NCI-H446 (cell line): ENCODE data around the gene LPP.

Experiments
- DNase-seq, 2 experiments: peaks; one replicate each; lab custom pipeline; 2025; lab: John Stamatoyannopoulos, UW

Gene LPP

DNA sequence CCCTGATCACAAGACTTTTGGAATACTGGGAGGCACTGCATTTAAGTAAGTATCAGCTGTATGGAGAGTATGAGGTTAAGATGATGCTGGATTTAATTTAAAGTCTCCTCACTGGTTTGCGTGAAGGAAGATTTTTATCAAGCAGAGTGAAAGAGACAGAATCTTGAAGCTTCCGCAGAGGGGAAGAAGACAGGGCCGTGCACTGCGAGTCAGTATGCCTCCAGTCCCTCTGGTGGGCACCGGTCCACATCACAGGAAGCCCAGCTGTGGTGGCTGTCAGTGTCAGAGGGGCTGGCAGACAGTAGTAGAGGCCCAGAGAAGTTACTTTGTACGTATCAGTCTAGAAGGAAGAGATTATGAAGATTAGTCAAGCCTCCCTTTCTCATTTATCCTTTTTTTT, 638.8 kb downstream of the LPP start:
- DNase-seq, result no peak

DNA sequence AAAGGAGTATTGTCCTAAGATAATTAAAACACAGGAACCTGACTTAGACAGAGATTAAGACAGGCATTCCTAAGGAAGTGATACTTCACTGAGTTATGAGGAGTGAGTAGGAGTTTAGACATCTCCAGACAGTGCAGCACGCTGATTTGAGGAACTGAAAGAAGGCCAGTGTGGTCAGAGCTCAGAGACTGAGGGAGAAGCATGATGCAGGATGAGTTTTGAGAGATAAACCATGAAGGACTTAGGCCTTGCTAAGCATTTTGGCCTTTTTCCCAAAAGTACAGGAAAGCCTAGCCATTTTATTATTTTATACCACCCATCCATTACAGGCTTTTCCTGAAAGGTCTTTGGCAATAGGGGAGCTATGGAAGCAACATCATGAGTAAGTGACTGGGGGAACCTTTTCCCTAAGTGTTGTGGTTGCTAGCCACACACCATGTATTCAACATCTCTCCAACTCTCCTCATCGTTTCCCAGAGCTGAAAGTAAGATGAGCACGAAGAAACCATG, 642.2 kb downstream of the LPP start:
- no peak for DNase-seq

DNA sequence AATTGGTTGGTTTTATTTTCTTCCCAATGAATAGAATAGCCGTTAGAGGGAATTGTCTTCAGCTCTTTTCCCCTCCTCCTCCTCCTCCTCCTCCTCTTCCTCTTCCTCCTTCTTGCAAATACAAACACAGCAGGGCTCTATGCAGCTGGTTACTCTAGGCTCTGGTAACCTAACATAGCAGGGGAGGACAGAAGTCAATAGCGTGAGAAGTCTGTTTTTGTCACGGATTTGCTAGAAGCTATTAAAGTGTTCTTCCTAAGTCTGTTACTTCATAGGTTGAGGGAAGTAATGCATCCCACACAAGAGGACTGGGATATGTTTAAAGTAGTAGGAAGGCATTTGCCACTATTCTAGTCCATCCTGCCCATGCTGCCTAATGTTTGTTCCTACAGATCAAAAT, 643.1 kb downstream of the LPP start:
- DNase-seq, result no peak

DNA sequence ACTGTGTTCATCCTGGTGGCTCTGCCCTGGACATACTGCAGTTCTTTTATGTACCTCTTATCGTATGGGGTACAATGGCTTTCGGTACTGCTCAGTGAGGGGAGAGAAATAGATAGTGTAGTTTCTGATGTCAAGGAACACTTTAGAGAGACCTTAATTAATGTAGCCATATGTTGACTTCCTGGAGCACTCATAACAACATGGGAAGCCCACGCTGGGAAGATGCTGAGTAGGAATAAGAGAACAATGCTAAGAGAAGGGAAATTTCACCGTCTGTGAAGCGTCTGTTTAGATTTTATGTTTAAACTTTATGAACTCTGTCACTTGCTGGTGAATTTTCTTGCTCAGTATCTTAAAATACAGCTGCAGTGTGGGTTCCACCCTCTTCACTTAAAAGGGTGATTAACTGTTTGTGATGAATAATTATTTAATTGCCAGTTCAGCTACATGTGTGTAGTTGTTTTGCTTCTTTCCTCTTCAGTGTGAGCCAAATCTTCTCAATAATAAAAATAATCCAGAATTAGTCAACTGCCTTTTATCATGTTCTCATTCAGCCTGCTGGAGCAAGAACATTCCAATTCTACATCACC, 644.7 kb downstream of the LPP start:
- no peak for DNase-seq

DNA sequence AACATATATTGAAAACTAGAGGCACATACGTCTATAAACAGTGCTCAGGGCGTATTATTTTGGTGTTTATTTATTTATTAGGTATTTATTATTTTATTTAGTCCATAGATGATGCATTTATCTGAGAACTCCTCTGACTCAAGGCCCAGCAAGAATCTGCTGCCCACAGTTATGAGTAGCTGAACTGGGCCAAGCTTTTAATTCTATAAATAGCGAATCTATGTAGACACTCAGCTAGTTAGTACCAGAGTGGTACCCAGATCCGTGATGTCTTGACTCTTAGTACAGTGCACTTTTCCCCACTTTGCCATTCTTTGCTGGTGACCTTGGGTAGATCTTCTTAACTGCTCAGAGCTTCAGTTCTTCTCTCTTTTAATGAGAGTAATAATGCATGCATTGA, 647.4 kb downstream of the LPP start:
- DNase-seq, result no peak

DNA sequence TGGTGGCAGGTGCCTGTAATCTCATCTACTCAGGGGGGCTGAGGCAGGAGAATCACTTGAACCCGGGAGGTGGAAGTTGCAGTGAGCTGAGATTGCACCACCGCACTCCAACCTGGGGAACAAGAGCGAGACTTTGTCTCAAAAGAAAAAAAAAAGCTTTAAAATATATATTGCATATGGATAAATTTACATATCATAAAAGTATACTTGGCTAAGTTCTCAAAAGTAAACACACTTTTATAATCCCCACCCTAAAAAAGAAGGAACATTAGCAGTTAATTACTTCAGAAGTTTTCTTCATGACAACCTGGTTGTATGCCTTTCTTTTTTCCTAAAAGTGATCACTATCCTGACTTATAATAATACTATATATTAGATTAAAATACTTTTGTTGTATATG, 648.7 kb downstream of the LPP start:
- DNase-seq, result no peak

DNA sequence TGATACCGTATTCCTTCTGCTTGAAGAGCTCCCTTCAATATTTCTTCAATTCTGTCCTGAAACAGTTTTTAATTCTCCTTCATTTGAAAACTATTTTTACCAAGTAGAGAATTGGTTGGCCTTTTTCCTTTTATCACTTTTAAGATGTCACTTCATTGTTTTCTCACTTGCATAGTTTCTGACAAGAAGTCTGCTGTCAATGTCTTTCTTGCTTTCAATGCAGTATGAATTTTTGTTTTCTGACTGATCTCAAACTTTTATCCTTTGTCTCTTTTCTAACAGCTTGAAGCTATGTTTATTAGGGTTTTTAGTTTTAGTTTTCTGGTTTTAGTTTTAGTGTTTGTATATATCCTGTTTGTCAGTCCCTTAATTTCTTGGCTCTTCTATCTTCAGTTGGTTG, 653.0 kb downstream of the LPP start:
- DNase-seq, result no peak

DNA sequence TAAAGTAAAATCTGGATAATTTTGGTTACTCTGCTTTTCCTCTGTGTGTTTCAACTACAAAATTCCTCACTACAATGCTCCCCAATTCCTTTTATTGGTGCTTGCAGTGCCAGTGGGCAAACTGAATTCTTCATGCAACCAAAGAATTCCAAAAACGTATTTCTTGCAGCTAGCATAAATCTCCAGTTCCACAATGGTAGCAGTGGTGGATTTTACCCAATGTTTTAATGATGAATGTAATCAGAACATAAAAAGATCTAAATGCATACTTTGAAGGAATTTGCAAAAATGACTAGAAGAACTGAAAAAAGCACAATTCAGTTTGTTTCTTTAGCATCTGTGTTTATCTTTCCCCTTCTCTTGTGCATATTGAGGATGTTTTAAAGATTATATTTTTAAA, 658.2 kb downstream of the LPP start:
- DNase-seq, result no peak

DNA sequence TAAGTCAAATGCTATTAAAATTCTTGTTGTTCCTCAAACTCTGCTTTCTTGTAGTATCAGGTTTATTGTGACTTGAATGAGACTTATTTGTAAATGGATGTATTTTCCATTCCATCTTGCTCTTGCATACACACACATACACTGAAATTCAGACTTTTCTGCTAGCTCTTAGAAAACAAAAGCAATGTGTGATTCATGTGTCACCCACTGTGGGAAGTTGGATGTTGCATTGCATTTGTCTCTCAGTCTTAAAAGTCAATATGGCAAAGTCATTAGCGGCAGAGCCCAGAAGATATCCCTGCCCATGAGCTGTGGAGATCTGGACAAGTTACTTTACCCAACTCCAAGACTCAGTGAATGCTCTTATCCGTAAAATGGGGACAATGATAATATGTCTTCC, 660.6 kb downstream of the LPP start:
- DNase-seq, result no peak

DNA sequence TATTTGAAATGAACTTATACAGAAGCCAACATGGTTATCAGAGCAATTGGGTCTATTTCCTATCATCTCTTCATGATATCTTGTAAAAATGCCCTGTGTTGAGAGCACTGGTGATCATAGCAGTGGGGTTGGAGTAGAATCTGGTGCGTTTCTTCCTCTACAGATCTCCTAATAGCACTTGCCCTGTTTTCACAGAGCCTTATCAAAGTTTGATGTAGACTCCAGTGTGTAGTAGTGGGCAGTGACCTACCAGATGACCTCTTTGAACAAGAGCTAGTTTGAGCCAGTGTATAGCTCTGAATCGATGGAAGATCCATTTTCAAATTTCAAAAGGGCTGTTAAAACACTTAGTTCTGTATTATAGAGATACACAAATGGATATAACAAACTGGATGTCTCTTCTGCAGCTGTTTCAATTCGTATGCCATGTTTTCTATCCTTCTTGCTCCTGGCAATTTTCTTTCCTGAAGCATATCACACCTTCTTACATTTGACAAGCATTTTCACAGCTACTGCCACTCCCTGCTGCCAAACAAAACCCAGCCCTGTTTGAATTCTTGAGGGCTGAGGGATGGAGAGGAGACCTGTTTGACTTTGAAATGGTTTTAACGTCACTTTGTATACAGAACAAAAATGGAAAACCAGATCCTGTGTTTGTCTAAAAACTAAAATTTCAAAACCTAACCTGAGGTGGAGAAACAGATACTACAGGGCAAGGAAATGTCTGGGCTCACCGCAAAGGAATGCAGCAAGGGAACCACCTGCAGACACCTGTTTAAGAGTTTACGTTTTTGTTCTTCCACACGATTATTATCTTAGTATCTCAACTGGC, 663.4 kb downstream of the LPP start:
- DNase-seq, result no peak

DNA sequence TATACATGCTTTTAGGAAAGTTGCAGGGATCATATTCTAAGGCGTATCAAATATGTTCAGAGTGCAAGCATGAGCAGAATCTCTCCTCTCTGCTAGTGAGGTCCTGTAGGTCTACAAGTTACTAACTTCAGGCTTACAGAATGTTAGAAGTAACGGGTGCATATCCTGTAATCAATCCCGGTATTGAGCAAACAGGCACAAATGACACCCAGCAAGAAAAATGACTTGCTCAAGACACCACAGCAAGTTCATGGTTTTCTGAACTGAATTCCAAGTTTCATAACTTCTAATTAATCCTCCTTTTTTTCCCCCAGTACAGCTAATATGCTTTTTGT, 663.9 kb downstream of the LPP start:
- no peak for DNase-seq

DNA sequence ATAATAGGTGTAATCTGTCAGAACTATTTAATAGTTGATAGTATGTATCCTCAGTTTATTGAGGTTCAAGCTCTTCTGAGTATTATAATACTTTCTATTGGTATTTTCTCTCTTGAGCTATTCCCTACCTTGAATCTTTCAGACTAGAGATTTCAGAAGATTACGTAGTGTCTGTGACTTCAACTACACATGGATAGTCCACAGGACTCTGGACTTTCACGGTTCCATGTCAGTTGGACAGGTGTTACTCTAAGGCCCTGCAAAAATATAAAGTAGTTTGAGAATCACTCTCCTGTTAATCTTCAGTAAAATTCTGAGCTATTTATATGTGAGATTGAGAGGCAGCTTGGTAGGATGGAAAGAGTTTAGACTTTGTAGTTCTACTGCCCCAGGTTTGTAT, 664.3 kb downstream of the LPP start:
- DNase-seq, result no peak

DNA sequence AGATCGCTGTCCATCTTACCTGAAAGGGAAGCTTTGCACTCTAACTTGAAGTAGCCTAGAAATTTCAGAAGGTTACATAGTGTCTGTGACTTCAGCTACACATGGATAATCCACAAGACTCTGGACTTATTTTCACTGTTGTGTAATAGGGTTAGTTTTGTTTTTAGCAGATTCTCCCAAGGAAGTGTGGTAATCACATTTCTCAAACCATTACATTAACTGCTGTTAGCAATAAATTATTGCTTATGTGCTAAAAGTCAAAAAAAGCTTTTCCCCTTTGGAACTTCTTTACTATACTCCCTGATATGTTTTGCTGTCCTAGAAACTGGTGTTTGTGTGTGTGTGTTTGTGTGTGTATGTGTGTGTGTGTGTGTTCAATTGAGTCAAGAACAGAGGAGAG, 666.0 kb downstream of the LPP start:
- DNase-seq, result no peak

DNA sequence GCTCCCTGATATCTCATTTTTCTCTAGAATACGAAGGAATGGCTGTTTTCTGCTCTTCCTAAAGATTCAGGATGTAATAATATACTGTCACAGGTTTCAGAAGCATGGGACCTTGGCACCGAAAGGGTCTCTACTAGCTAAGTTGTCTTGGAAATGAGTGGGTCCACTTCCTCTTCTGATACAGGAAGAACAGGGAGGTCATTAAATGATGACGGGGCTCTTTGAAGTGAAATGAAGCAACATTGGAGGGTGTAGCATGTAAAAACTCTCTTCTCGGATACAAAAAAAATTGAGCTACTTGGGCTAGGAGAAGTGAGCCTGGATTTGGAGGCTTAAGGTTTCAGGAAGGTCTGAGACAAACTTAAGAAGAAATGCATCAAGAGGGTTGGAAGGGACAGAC, 668.0 kb downstream of the LPP start:
- DNase-seq, result no peak

DNA sequence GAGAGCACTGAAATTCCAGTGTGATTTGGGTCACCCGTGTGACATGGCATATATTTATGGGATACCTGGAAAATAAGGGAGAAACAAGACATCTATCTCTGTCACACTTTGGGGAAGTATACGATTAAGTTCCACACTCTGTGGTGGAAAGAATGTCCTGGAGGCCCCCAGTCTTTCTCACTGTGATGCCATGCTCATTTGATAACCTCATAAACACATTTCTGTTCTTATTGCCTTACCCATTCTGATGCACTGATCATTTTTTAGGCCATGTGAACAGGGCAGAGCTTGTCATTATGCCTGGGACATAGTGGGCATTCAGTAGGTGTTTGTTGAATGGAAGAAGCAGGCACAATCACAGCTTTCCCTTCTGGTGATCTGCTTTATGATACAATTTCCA, 668.5 kb downstream of the LPP start:
- DNase-seq, result no peak

DNA sequence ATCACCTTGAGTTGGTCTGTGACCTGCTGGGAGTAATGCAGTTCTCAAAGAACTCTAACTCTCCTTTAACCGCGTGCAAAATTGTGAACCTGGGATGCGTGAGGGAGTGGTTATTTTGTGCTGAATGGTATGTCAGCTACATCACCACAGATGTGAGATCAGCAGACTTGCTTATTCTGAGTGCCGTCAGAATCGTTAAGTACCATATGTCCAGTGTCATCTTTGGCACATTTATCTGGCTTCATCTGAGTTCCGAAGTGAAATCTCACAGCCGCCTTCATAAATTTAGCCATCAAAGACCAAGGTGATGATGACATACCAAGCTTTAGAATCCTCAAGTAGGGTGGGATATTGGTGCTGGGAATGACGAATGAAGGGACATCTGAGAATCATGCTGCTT, 670.6 kb downstream of the LPP start:
- DNase-seq, result peak in 1 of 2 experiments; percentile 39

DNA sequence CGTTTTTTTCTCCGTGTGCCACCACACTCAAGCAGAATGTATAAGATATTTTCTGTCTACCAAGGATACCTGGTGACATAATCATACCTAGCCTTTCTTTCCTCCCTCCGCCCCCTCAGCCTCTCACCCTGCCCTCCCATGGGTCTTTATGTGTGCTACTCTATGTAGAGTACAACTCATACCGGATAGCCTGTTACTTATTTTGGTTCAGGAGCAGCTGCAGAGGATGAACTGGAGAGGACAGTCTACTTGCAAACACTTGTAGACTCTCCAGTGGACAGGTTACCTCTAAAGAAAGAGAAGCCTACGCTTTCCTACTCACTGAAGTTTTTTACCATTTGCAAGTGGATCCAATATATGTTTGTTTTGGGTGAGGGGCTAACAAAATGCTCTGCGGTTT, 671.9 kb downstream of the LPP start:
- DNase-seq, result no peak

DNA sequence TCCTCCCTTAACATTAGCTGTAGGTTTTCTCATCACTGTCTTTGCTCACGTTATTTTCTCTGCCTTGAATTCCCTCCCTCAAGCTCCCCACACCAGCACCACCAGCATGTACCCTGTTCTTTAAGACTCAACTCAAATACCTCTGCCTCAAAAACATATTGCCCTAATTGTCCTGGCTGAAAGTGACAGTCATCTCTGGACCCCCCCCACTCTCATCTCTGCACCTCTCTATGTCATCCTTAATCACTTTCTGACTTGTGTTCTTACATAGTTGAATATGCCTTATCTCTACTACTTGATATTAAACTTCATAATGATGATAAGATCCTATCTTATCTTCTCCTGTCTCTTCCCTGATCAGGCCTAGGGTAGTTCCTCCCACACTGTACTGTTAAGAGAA, 672.6 kb downstream of the LPP start:
- DNase-seq, result no peak

DNA sequence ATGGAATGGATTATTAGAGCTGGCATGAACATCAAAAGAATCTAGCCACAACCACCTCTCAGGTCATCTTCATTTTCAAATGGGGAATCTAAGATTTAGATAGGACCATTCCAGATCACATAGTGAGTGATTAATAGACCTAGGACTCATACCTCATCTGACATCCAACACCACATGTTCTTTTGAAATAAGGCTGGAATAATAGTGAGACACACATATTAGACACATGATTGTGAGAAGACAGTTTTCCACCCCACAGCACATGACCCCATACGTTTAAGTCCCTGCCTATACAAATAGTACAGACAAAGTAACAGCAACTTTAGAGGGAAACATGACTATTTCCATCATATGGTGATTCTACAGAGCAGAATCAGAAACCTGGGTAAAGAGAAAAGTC, 673.1 kb downstream of the LPP start:
- DNase-seq, result no peak

DNA sequence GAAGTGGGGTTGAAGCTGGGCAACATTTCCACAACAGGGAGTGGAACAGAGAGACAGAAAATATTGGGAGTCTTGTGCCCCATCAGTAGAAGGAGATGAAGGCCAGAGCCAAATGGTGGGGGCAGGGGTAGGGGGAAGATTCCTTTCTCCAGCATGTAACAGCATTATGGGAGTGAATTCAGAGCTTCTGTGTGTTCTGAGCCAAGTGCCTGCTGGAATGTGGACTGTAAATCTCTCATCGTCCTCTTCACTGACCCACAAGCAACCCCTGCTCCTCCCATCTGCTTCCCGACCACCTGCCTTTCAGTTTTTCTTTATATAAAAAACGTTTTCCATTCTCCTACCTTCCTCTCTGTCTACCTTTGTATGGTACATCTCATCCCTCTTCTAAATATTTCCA, 673.6 kb downstream of the LPP start:
- DNase-seq, result peak in 1 of 2 experiments; percentile 41

DNA sequence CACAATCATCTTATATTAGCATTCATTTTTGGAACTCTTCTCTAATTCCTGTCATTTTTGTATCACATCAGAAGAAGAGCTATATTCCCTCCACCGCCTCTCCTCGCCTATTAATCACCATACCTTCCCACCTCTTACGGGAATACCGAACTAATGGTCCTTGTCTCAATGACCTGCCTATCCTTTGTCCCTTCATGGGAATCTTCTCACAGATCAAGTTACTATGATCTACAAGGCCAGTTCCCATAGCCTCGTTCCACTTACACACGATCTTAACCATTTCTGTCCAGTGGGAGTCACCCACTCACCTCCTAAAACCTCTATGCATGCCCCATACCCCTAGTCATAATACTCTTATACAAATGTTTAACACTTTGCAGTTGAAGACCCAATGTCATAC, 675.2 kb downstream of the LPP start:
- DNase-seq, result no peak

DNA sequence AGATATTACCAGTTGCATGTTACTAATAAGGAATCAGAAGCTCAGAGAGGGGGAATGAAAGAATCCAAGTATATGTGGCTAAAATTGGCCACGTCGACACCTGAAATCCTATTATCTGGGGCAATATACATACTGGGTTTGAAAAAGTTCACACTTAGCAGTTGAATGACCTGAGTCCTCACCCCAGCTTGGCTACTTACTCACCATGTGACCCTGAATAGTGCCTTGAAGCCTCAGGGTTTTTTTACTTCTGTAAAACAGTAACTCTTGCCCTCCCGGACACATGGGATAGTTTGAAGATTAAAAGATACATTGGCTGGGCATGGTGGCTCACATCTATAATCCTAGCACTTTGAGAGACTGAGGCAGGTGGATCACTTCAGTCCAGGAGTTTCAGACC, 675.6 kb downstream of the LPP start:
- no peak for DNase-seq

DNA sequence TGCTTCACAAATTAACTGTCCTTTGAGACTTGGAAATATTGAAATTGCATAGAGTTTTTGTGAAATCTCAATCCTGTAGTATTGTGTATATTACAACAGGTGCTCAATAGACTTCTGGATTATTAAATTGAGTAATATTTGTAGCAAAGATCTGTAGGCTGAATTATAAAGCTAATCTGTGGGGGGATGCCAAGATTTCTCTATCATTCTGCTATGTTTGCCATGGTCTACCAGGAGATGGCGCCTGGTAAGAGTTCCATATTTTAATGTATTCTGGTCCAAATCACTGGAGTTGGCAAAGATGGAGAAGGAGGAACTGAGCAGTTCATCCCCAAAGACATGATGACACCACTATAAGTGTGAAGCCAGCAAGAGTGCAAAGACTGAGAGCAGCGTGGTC, 676.9 kb downstream of the LPP start:
- DNase-seq, result no peak

DNA sequence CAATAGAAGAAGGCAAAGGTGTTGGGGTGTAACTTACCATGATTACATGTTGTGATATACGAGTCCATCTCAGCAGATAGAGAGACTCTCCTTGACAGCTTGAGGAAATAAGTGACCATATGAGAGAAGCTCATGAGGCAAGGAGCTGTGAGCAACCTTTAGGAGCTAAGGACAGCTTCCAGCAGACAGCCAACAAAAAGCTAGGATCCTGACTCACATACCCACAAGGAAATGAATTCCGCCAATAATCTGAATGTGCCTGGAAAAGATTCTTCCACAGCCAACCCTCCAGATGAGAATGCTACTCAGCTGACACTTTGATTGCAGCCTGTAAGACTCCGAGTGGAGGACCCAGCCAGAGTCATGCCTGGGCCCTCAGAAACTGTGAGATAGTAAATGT, 678.2 kb downstream of the LPP start:
- no peak for DNase-seq
